Erythroblast (primary cell): ENCODE results near the gene RASSF5.

Experiments used
- GATA1 ChIP-seq: IDR thresholded peaks from 2 replicates; pipeline ENCODE4 v1.6.1; 2011; ENCODE audit warnings: low read depth, mild to moderate bottlenecking, control low read depth, low read length, moderate library complexity
- POLR2A ChIP-seq: IDR thresholded peaks from 2 replicates; pipeline ENCODE4 v1.6.1; 2011; ENCODE audit warnings: mild to moderate bottlenecking, low read length

GRCh38 chr1:206580438-206581113 lies 73.2 kb downstream of the RASSF5 start:
- peak; percentile 0 for TF ChIP-seq POLR2A
- no peak for TF ChIP-seq GATA1
